Measurements from ENCODE around the gene VWA5A. TPM values are rescaled to one million over a fixed set of nuclear protein-coding genes. Genes with fewer than 3 reads are reported as not detected.

The VWA5A gene
- total and polyA plus RNA-seq, 10 donors: 6.7 to 15.4 (median 11.7) TPM

DNA sequence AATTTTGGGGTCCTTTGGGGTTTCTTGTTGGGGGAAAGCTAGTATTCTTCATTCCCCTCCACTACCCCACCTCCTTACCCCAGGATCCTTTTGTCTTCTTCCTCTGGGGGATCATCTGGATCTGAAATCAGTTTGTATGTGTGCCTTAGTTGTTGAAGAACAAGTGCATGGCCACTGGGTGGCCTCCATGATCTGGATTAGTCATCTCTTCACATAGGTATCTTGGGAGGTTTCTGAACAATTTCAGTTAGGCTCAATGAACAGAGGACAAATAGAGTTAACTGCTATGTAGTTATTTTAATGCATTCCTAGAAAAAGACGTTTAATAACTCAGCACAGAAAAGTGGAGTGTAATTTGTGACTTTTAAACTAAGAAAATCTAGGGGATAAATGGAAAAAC is 7.1 kb upstream of the VWA5A start:
- Histone ChIP-seq H3K4me1 (peaks cover 0 to 10% (median 0%) of the 10 kb centered on the region in 6 donors), H3K36me3 (no peaks in the 10 kb centered on the region), H3K9me3 (no peaks in the 10 kb centered on the region), H3K27ac (no peak overlapping the region), H3K4me3 (no peak overlapping the region), H3K27me3 (replicated peaks in 1 of 7) (no peaks in the 10 kb centered on the region)
- no peak for DNase-seq
- intact Hi-C loops (cut with DNase I; ENCODE audit: low total_unique reads): no loop called here
- TF ChIP-seq POLR2AphosphoS5 (IDR thresholded peaks at IDR 0.05): no peak
- TF ChIP-seq, protein P1, sequence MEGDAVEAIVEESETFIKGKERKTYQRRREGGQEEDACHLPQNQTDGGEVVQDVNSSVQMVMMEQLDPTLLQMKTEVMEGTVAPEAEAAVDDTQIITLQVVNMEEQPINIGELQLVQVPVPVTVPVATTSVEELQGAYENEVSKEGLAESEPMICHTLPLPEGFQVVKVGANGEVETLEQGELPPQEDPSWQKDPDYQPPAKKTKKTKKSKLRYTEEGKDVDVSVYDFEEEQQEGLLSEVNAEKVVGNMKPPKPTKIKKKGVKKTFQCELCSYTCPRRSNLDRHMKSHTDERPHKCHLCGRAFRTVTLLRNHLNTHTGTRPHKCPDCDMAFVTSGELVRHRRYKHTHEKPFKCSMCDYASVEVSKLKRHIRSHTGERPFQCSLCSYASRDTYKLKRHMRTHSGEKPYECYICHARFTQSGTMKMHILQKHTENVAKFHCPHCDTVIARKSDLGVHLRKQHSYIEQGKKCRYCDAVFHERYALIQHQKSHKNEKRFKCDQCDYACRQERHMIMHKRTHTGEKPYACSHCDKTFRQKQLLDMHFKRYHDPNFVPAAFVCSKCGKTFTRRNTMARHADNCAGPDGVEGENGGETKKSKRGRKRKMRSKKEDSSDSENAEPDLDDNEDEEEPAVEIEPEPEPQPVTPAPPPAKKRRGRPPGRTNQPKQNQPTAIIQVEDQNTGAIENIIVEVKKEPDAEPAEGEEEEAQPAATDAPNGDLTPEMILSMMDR (IDR thresholded peaks at IDR 0.05 in 8 of 11, conservative IDR thresholded peaks at IDR 0.05 in 3 of 11): peak in 1 of 11 experiments; percentile 23
- no peak for TF ChIP-seq POLR2A (IDR thresholded peaks at IDR 0.05)
- WGBS, 5 donors: 15 to 28% (median 18%) methylated on average over 1 of the region's 1 CpG

DNA sequence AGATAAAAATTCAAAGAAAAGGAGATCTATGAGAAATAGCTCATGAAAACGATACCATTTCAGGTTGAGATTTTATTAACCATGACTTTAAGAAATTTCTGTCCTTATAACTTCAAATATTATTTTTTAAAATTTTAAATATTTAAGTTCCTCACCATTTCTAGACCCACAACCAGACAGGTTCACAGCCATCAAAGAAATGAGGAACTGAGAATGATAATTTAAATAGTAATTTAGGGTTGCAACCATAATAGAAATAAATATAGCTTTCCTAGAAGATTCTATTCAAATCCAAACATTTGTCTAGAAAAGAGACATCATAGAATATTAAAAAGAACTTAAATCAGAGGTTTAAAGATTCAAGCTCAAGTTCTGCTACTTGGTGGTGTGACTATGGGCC is 5.9 kb upstream of the VWA5A start:
- H3K4me1 ChIP-seq: peaks cover 0 to 10% (median 0%) of the 10 kb centered on the region in 6 donors
- intact Hi-C loops (cut with DNase I; ENCODE audit: low total_unique reads): no loop called here
- DNase-seq: no peak
- TF ChIP-seq POLR2A (IDR thresholded peaks at IDR 0.05) (no peak), POLR2AphosphoS5 (IDR thresholded peaks at IDR 0.05) (no peak)
- TF ChIP-seq, protein P1 (IDR thresholded peaks at IDR 0.05 in 8 of 11, conservative IDR thresholded peaks at IDR 0.05 in 3 of 11): no peak
- H3K9me3 ChIP-seq: no peaks in the 10 kb centered on the region
- no peak overlapping the region for H3K27ac ChIP-seq
- no peaks in the 10 kb centered on the region for H3K27me3 ChIP-seq (replicated peaks in 1 of 7)
- no peaks in the 10 kb centered on the region for H3K36me3 ChIP-seq
- WGBS, 5 donors: 79 to 93% (median 81%) methylated on average over 1 of the region's 1 CpG
- H3K4me3 ChIP-seq: no peak overlapping the region

DNA sequence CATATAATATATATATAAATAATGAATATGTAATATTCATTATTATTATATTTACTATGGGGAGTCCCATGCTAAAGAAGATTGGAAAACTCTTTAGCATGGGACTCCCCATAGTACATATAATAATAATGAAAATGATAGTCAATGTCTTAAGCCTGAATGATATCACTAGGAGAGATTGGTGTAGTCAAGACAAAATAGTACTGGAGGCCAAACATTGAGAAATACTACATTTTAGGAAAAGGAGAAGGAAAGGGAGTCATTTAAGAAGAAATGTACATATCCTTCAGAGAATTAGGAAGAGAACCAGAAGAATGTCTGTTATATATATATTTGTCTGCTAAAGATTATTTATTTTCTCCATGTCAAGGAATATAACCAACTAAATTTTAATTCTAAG is 5.0 kb upstream of the VWA5A start:
- H3K27ac ChIP-seq: no peak overlapping the region
- peaks cover 0 to 17% (median 7%) of the 10 kb centered on the region in 6 donors for H3K4me1 ChIP-seq
- no peak for DNase-seq
- H3K36me3 ChIP-seq: no peaks in the 10 kb centered on the region
- H3K9me3 ChIP-seq: no peaks in the 10 kb centered on the region
- TF ChIP-seq, protein P1 (IDR thresholded peaks at IDR 0.05 in 8 of 11, conservative IDR thresholded peaks at IDR 0.05 in 3 of 11): no peak
- TF ChIP-seq POLR2AphosphoS5 (IDR thresholded peaks at IDR 0.05) (no peak), POLR2A (IDR thresholded peaks at IDR 0.05) (no peak)
- no peak overlapping the region for H3K4me3 ChIP-seq
- intact Hi-C loops (cut with DNase I; ENCODE audit: low total_unique reads): no loop called here
- H3K27me3 ChIP-seq (replicated peaks in 1 of 7): no peaks in the 10 kb centered on the region

DNA sequence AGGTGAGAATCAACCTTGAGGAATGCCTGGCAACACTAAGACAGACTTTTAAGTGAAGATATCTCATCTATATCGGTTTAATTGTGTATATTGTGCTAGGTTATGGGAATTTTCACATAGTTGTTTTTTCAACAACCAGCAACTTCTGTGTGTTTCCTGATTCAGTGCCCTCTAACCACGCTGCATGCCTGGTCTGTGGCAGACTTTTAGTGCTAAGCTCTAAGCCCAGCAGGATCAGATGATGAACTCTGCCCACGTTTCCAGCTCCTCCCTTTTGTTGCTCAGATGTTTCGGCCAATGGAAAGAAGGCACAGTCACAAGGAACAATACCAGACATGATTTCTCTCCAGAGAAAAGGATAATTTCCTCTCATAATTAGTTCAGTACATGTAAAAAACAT is 1.4 kb upstream of the VWA5A start:
- no peak for DNase-seq

More for the DNA sequence above, 1.4 kb upstream of the VWA5A start:
- Histone ChIP-seq H3K9me3 (no peaks in the 10 kb centered on the region), H3K4me3 (no peak overlapping the region), H3K27ac (no peak overlapping the region), H3K4me1 (peaks cover 5 to 36% (median 25%) of the 10 kb centered on the region in 6 donors), H3K36me3 (peaks cover 0 to 16% (median 10%) of the 10 kb centered on the region in 6 donors), H3K27me3 (replicated peaks in 1 of 7) (no peaks in the 10 kb centered on the region)
- intact Hi-C loops (cut with DNase I; ENCODE audit: low total_unique reads): no loop called here
- 56 to 68% (median 63%) methylated on average over 4 of the region's 4 CpGs for WGBS, 5 donors
- TF ChIP-seq POLR2A (IDR thresholded peaks at IDR 0.05) (no peak), POLR2AphosphoS5 (IDR thresholded peaks at IDR 0.05) (no peak)
- TF ChIP-seq, protein P1 (IDR thresholded peaks at IDR 0.05 in 8 of 11, conservative IDR thresholded peaks at IDR 0.05 in 3 of 11): no peak
